Omental fat pad (tissue), 4 donors: Measurements from ENCODE around the gene RAB44. TPM values are rescaled to one million over a fixed set of nuclear protein-coding genes. Genes with fewer than 3 reads are reported as not detected.

Experiments
- ATAC-seq: fragments of 150-250 bp; one replicate; pipeline ENCODE4 v1.9.1; 2016; ENCODE audit warnings: mild to moderate bottlenecking, moderate library complexity; ENCODE audit not compliant: low FRiP score
- DNase-seq: peaks from one replicate; pipeline ENCODE4 v3.0.0-alpha.2; 2019; ENCODE audit warnings: low spot score
- total RNA-seq, 4 donors: library from RNA; depleted of rRNA; stranded (reverse); fragments of >200 nt; gene quantifications; one replicate each; pipeline ENCODE4 v1.1.0, GENCODE V29; 2016
- TF ChIP-seq, protein P1 (sequence below), 3 donors: fragments of 450-650 bp; IDR thresholded peaks; one replicate each; pipeline ENCODE4 v1.5.1; 2016 to 2017; ENCODE audit warnings: antibody characterized with exemption in 3 of 3, mild to moderate bottlenecking in 3 of 3, moderate library complexity in 2 of 3

RAB44 gene
- total RNA-seq, 4 donors from 2014 or later, result 0.19 to 2.4 (median 0.43) TPM

DNA sequence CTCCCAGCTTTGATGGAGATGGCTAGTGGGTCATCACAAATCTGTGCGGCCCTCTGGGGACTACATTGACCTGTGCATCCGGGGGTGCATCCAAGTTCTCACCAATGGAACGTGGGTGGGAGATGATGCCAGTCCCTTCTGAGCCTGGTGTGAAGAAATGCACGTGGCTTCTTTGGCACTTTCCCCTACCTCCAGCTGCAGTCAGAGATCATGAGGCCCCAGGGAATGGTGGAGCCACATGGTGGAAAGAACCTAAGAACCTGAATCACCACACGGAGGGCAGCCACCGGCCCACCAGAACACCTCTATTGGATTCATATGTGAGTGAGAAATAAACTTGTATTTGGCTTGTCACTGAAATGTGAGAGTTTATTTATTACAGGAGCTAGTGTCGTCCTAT, 29.0 kb upstream of the RAB44 start:
- TF ChIP-seq, protein P1, sequence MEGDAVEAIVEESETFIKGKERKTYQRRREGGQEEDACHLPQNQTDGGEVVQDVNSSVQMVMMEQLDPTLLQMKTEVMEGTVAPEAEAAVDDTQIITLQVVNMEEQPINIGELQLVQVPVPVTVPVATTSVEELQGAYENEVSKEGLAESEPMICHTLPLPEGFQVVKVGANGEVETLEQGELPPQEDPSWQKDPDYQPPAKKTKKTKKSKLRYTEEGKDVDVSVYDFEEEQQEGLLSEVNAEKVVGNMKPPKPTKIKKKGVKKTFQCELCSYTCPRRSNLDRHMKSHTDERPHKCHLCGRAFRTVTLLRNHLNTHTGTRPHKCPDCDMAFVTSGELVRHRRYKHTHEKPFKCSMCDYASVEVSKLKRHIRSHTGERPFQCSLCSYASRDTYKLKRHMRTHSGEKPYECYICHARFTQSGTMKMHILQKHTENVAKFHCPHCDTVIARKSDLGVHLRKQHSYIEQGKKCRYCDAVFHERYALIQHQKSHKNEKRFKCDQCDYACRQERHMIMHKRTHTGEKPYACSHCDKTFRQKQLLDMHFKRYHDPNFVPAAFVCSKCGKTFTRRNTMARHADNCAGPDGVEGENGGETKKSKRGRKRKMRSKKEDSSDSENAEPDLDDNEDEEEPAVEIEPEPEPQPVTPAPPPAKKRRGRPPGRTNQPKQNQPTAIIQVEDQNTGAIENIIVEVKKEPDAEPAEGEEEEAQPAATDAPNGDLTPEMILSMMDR (IDR thresholded peaks at IDR 0.05), result no peak
- ATAC-seq (no peak), DNase-seq (no peak)

DNA sequence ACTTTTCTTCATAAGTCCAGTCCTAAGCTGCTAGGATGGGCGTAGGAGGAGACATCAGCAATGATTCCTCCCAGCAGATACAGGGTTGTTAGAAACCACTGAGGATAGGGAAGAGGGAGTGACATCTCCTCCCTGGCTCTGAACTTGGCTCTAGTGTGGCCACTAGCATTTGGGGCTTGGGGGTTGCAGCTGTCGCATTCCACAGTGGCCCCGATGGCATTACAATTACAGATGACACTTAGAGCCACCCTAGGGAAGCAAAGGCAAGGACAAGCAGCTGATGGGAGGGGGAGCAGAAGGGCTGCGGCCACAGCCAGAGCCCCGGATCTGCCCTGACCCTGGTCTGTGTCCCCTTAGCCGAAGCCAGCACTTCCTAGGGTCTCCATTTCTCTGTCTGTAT, 28.6 kb upstream of the RAB44 start:
- ATAC-seq (no peak), DNase-seq (no peak)
- TF ChIP-seq, protein P1 (IDR thresholded peaks at IDR 0.05), result no peak

DNA sequence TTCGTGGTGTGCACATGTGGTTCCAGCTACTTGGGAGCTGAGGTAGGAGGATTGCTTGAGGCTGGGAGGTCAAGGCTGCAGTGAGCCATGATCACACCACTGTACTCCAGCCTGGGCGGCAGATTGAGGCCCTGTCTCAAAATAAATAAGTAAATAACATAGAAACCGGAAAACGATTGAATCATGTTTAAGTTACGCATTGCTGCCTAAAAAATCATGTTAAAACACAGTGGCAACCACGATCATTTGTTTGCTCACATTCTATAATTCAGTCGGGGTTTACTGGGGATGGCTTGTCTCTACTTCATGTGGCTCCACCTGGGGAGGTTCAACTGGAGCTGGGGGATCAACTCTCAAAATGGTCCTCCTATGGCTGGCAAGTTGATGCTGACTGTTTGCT, 27.4 kb upstream of the RAB44 start:
- no peak for ATAC-seq
- DNase-seq, result no peak
- TF ChIP-seq, protein P1 (IDR thresholded peaks at IDR 0.05), result no peak

DNA sequence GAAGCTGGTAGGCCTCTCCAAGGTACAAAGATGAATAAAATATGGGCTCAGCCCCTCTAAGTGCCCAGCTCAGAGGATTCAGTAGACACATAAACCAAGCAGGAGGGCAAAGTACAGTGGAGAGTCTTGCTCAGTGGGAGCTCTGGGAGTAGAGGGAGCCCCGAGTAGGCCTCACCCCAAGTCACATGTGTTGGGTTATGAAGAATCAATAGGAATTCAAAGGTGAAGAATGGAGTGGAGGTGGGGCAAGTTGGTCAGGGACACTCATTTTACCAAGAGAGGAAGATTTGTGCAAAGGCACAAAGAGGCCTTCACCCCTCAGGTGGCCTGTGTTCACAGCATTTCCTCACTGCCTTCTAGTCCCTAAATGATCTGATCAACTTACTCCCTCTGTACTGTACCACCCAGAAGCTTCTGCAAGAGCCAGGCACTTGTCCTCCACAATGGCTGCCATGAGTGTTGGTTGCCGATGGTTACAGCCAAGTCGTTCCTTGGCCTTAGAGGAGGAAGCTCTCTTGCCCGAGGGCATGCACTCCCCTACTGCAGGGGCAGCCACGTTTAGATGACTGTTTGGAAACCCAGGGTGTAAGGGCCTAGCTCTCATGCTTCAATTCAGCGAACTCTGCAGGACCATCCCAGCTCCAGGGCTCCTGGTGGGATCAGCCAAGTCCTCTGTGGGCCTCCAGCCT, 25.8 kb upstream of the RAB44 start:
- DNase-seq (no peak), ATAC-seq (no peak)
- TF ChIP-seq, protein P1 (IDR thresholded peaks at IDR 0.05), result no peak

DNA sequence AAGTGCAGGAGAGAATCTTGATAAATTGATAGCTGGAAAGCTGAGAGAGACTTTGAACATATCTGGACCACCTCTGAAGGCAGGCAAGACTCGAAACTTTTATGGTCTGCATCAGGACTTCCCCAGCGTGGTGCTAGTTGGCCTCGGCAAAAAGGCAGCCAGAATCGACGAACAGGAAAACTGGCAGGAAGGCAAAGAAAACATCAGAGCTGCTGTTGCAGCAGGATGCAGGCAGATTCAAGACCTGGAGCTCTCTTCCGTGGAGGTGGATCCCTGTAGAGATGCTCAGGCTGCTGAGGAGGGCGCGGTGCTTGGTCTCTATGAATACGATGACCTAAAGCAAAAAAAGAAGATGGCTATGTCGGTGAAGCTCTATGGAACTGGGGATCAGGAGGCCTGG, 23.7 kb upstream of the RAB44 start:
- ATAC-seq (no peak), DNase-seq (no peak)
- TF ChIP-seq, protein P1 (IDR thresholded peaks at IDR 0.05), result no peak

DNA sequence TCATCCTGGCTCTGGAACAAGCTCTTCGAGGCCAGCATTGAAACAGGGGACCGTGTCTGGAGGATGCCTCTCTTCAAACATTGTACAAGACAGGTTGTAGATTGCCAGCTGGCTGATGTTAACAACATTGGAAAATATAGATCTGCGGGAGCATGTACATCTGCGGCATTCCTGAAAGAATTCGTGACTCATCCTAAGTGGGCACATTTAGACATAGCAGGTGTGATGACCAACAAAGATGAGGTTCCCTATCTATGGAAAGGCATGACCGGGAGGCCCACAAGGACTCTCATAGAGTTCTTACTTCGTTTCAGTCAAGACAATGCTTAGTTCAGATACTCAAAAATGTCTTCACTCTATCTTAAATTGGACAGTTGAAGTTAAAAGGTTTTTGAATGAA, 22.7 kb upstream of the RAB44 start:
- ATAC-seq (no peak), DNase-seq (no peak)
- TF ChIP-seq, protein P1 (IDR thresholded peaks at IDR 0.05), result no peak
